Astrocyte (in vitro differentiated cells and primary cell): ENCODE results near the gene NR1H3. TPM values are rescaled to one million over a fixed set of nuclear protein-coding genes. Genes with fewer than 3 reads are reported as not detected.
A peak's percentile ranks its signal among the peaks of the same experiment; 100 is the strongest.

ENCODE experiments used
- DNase-seq: peaks from one replicate; pipeline ENCODE4 v3.0.0-alpha.2; 2010; ENCODE audit warnings: low read depth
- FAIRE-seq: peaks from 2 replicates; lab custom pipeline; 2011; peaks lifted over from hg19 to GRCh38; lab: Jason Lieb, UNC
- H2AFZ ChIP-seq: 2 replicates; pipeline ENCODE4 v1.6.0; 2012; ENCODE audit warnings: low read depth, low read length, inconsistent platforms
- H3K27ac ChIP-seq: 2 replicates; pipeline ENCODE4 v1.5.1; 2011; ENCODE audit warnings: low read depth, low read length, inconsistent platforms
- H3K27me3 ChIP-seq: 2 replicates; pipeline ENCODE4 v1.6.0; 2011; ENCODE audit warnings: low read length, inconsistent platforms; ENCODE audit not compliant: insufficient read depth
- H3K36me3 ChIP-seq: 2 replicates; pipeline ENCODE4 v1.5.1; 2011; ENCODE audit warnings: low read length, inconsistent platforms; ENCODE audit not compliant: insufficient read depth
- H3K4me1 ChIP-seq: 2 replicates; pipeline ENCODE4 v1.5.1; 2011; ENCODE audit warnings: low read length, inconsistent platforms; ENCODE audit not compliant: insufficient read depth
- H3K4me2 ChIP-seq: 2 replicates; pipeline ENCODE4 v1.6.0; 2012; ENCODE audit warnings: low read length, inconsistent platforms
- H3K4me3 ChIP-seq: 2 replicates; pipeline ENCODE4 v1.5.1; 2011; ENCODE audit warnings: low read depth, mild to moderate bottlenecking, low read length, inconsistent platforms; ENCODE audit not compliant: insufficient read depth
- H3K79me2 ChIP-seq: 2 replicates; pipeline ENCODE4 v1.6.0; 2012; ENCODE audit warnings: mild to moderate bottlenecking, low read length, inconsistent platforms; ENCODE audit not compliant: insufficient read depth
- H3K9ac ChIP-seq: 2 replicates; pipeline ENCODE4 v1.6.0; 2012; ENCODE audit warnings: mild to moderate bottlenecking, low read length, inconsistent platforms
- H3K9me3 ChIP-seq: 2 replicates; pipeline ENCODE4 v1.5.1; 2012; ENCODE audit warnings: low read depth, mild to moderate bottlenecking, low read length, inconsistent platforms; ENCODE audit not compliant: insufficient read depth
- H4K20me1 ChIP-seq: 2 replicates; pipeline ENCODE4 v1.6.0; 2012; ENCODE audit warnings: low read length, inconsistent platforms; ENCODE audit not compliant: insufficient read depth
- H3K27ac Mint-ChIP-seq: one replicate; pipeline ENCODE4 v1.8.0; 2021; ENCODE audit warnings: mild to moderate bottlenecking, mixed read lengths; ENCODE audit not compliant: unreplicated experiment
- H3K27me3 Mint-ChIP-seq: one replicate; pipeline ENCODE4 v1.8.0; 2021; ENCODE audit warnings: low read depth, mixed read lengths; ENCODE audit not compliant: unreplicated experiment
- H3K36me3 Mint-ChIP-seq: one replicate; pipeline ENCODE4 v1.8.0; 2021; ENCODE audit warnings: low read depth, mixed read lengths; ENCODE audit not compliant: unreplicated experiment
- H3K4me1 Mint-ChIP-seq: one replicate; pipeline ENCODE4 v1.8.0; 2021; ENCODE audit warnings: low read depth, mixed read lengths; ENCODE audit not compliant: unreplicated experiment
- H3K4me3 Mint-ChIP-seq: one replicate; pipeline ENCODE4 v1.8.0; 2021; ENCODE audit warnings: mild to moderate bottlenecking, moderate library complexity, mixed read lengths; ENCODE audit not compliant: unreplicated experiment
- H3K9me3 Mint-ChIP-seq: one replicate; pipeline ENCODE4 v1.8.0; 2021; ENCODE audit warnings: mild to moderate bottlenecking, mixed read lengths; ENCODE audit not compliant: unreplicated experiment
- EZH2 ChIP-seq: IDR thresholded peaks from 2 replicates; pipeline ENCODE4 v1.6.1; 2012; ENCODE audit warnings: mild to moderate bottlenecking, low read length, inconsistent platforms; ENCODE audit not compliant: insufficient read depth
- total RNA-seq: library from RNA; stranded (reverse); gene quantifications from 2 replicates; pipeline ENCODE4 v1.2.1, GENCODE V29; 2021
- TF ChIP-seq, protein P1 (sequence below): IDR thresholded peaks from 2 replicates; pipeline ENCODE4 v1.5.1; 2011; ENCODE audit warnings: low read depth, mild to moderate bottlenecking, inconsistent platforms, low read length, moderate library complexity; ENCODE audit not compliant: insufficient read depth

The NR1H3 gene
- total RNA-seq, 1 donor from 2014 or later, result 11.2 TPM

DNA sequence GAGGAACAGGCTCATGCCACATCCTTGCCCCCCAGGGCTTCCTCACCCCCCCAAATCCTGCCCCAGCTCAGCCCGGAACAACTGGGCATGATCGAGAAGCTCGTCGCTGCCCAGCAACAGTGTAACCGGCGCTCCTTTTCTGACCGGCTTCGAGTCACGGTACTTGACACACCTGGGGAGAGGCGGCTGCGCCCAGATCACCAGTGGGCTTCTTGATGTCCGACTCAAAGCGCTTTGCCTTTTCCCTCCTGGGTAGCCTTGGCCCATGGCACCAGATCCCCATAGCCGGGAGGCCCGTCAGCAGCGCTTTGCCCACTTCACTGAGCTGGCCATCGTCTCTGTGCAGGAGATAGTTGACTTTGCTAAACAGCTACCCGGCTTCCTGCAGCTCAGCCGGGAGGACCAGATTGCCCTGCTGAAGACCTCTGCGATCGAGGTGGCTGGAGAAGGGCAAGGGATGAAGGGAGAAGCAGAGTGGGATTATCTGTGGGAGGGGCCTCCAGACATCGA is 3.5 kb downstream of the NR1H3 start:
- H4K20me1 ChIP-seq, result no peaks in the 10 kb centered on the region
- DNase-seq, result no peak
- H3K27ac Mint-ChIP-seq, result no peak overlapping the region

GRCh38 chr11:47264119-47264518 is 6.3 kb downstream of the NR1H3 start:
- Mint-ChIP-seq H3K4me1 (peaks cover 17% of the 10 kb centered on the region), H3K36me3 (peaks cover 2% of the 10 kb centered on the region), H3K27me3 (peaks cover 4% of the 10 kb centered on the region), H3K4me3 (no peak overlapping the region), H3K27ac (no peak overlapping the region), H3K9me3 (no peaks in the 10 kb centered on the region)
- H3K4me3 ChIP-seq, result no peak overlapping the region
- no peak overlapping the region for H3K9ac ChIP-seq
- no peaks in the 10 kb centered on the region for H3K27me3 ChIP-seq
- no peak overlapping the region for H2AFZ ChIP-seq
- TF ChIP-seq EZH2, result no peak
- TF ChIP-seq, protein P1, sequence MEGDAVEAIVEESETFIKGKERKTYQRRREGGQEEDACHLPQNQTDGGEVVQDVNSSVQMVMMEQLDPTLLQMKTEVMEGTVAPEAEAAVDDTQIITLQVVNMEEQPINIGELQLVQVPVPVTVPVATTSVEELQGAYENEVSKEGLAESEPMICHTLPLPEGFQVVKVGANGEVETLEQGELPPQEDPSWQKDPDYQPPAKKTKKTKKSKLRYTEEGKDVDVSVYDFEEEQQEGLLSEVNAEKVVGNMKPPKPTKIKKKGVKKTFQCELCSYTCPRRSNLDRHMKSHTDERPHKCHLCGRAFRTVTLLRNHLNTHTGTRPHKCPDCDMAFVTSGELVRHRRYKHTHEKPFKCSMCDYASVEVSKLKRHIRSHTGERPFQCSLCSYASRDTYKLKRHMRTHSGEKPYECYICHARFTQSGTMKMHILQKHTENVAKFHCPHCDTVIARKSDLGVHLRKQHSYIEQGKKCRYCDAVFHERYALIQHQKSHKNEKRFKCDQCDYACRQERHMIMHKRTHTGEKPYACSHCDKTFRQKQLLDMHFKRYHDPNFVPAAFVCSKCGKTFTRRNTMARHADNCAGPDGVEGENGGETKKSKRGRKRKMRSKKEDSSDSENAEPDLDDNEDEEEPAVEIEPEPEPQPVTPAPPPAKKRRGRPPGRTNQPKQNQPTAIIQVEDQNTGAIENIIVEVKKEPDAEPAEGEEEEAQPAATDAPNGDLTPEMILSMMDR, result no peak
- peak overlapping the region; percentile 48 for H3K4me2 ChIP-seq
- no peak overlapping the region for H3K27ac ChIP-seq
- peaks cover 34% of the 10 kb centered on the region for H3K4me1 ChIP-seq
- no peaks in the 10 kb centered on the region for H3K9me3 ChIP-seq
- H4K20me1 ChIP-seq, result no peaks in the 10 kb centered on the region
- H3K36me3 ChIP-seq, result no peaks in the 10 kb centered on the region
- no peak for FAIRE-seq
- H3K79me2 ChIP-seq, result no peaks in the 10 kb centered on the region
- DNase-seq, result no peak

More for the DNA sequence above, 3.5 kb downstream of the NR1H3 start:
- FAIRE-seq, result no peak
- H3K9me3 Mint-ChIP-seq, result no peaks in the 10 kb centered on the region
- peaks cover 4% of the 10 kb centered on the region for H3K27me3 Mint-ChIP-seq
- no peak overlapping the region for H3K4me3 ChIP-seq
- no peak for TF ChIP-seq EZH2
- TF ChIP-seq, protein P1, result no peak
- H3K4me3 Mint-ChIP-seq, result no peak overlapping the region
- H3K4me1 Mint-ChIP-seq, result peaks cover 8% of the 10 kb centered on the region
- no peaks in the 10 kb centered on the region for H3K27me3 ChIP-seq
- H3K79me2 ChIP-seq, result no peaks in the 10 kb centered on the region
- no peak overlapping the region for H2AFZ ChIP-seq
- no peak overlapping the region for H3K27ac ChIP-seq
- H3K4me2 ChIP-seq, result no peak overlapping the region
- H3K36me3 ChIP-seq, result no peaks in the 10 kb centered on the region
- no peaks in the 10 kb centered on the region for H3K9me3 ChIP-seq
- H3K36me3 Mint-ChIP-seq, result peaks cover 2% of the 10 kb centered on the region
- H3K9ac ChIP-seq, result no peak overlapping the region
- H3K4me1 ChIP-seq, result peaks cover 33% of the 10 kb centered on the region

- Mint-ChIP-seq H3K36me3 (peaks cover 2% of the 10 kb centered on the region), H3K4me1 (peaks cover 16% of the 10 kb centered on the region), H3K27ac (no peak overlapping the region), H3K9me3 (no peaks in the 10 kb centered on the region), H3K27me3 (peaks cover 4% of the 10 kb centered on the region), H3K4me3 (no peak overlapping the region)
- Histone ChIP-seq H4K20me1 (no peaks in the 10 kb centered on the region), H2AFZ (no peak overlapping the region), H3K9me3 (no peaks in the 10 kb centered on the region), H3K27me3 (no peaks in the 10 kb centered on the region), H3K36me3 (no peaks in the 10 kb centered on the region), H3K79me2 (no peaks in the 10 kb centered on the region), H3K27ac (no peak overlapping the region), H3K4me2 (peak overlapping the region; percentile 48), H3K9ac (no peak overlapping the region), H3K4me3 (no peak overlapping the region), H3K4me1 (peaks cover 32% of the 10 kb centered on the region)
- FAIRE-seq, result no peak
- DNase-seq, result peak; percentile 61
- TF ChIP-seq EZH2, result no peak
- TF ChIP-seq, protein P1, result no peak
These were observed 6.7 kb downstream of the NR1H3 start for GRCh38 chr11:47264521-47264920.
